Stimulated activated CD4-positive, alpha-beta T cell treated with anti-CD3 and anti-CD28 coated beads, Interleukin-1b, Interleukin-23, amount 100 ng/mL, for 24 hours (primary cell): Measurements from ENCODE around the gene AMIGO1.

Experiments used
- DNase-seq, 4 experiments: peaks; one replicate each; pipeline ENCODE4 v3.0.0-alpha.2; 2020; ENCODE audit warnings: low read depth in 4 of 4, low spot score in 1 of 4

The AMIGO1 gene

GRCh38 chr1:109504974-109505373, 4.6 kb downstream of the AMIGO1 start:
- no peak for DNase-seq

GRCh38 chr1:109503935-109504334, 5.6 kb downstream of the AMIGO1 start:
- DNase-seq = no peak

- no peak for DNase-seq
These were observed 7.1 kb downstream of the AMIGO1 start for GRCh38 chr1:109502364-109502851.

- DNase-seq = no peak
These were observed 7.7 kb downstream of the AMIGO1 start for GRCh38 chr1:109501644-109502363.

- DNase-seq = no peak
These were observed 8.6 kb downstream of the AMIGO1 start for GRCh38 chr1:109500941-109501381.

GRCh38 chr1:109499661-109500536, 9.6 kb downstream of the AMIGO1 start:
- peak in 2 of 4 experiments; percentile 43 to 50 for DNase-seq

- DNase-seq = no peak
These were observed 10.4 kb downstream of the AMIGO1 start for GRCh38 chr1:109499081-109499480.

- no peak for DNase-seq
These were observed 11.2 kb downstream of the AMIGO1 start for GRCh38 chr1:109498161-109498801.

GRCh38 chr1:109497449-109498160, 11.9 kb downstream of the AMIGO1 start:
- DNase-seq = no peak

- no peak for DNase-seq
These were observed 13.8 kb downstream of the AMIGO1 start for GRCh38 chr1:109495738-109496137.

- DNase-seq = peak; percentile 78 to 85 (median 83)
These were observed 15.6 kb downstream of the AMIGO1 start, which contains the start of gene CYB561D1 for GRCh38 chr1:109493805-109494539. Gene CYB561D1 (plus strand): TSS chr1:109494094. CDS start chr1:109494140, 46 bp downstream.

- no peak for DNase-seq
These were observed 16.3 kb downstream of the AMIGO1 start for GRCh38 chr1:109493227-109493626.

- DNase-seq = no peak
These were observed 16.7 kb downstream of the AMIGO1 start for GRCh38 chr1:109492779-109493178.

- no peak for DNase-seq
These were observed 18.2 kb downstream of the AMIGO1 start for GRCh38 chr1:109491372-109491771.

GRCh38 chr1:109490934-109491302, 18.6 kb downstream of the AMIGO1 start:
- DNase-seq = no peak

- peak in 2 of 4 experiments; percentile 43 to 59 for DNase-seq
These were observed 19.2 kb downstream of the AMIGO1 start for GRCh38 chr1:109490029-109490933.

- no peak for DNase-seq
These were observed 20.8 kb downstream of the AMIGO1 start for GRCh38 chr1:109488696-109489095.

- DNase-seq = no peak
These were observed 21.3 kb downstream of the AMIGO1 start for GRCh38 chr1:109488201-109488600.

GRCh38 chr1:109487261-109487660, 22.3 kb downstream of the AMIGO1 start:
- no peak for DNase-seq
